ENCODE data around the gene PRRX1.

The PRRX1 gene

DNA sequence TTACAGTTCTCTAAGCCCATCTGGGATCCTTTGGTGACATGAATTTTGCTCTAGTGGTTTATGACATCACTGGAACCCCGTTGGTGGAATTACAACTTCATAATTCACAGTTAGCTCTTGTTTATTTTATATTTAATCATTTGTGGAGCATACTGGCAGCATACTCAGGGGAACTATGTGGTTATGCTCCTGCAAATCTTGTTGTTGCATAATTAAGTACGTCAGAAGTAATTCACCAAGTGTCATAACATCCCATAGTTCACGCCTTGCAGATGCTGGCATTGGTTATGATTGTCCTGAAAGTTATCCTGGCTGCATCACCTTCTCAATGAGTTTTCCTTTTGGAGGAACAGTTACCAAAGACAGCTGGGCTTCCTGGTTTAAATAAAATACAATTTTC, 16.5 kb downstream of the PRRX1 start:
- peaks cover 3% of the 10 kb centered on the region for H3K36me3 Mint-ChIP-seq (ENCODE audit: low read depth)
- H3K4me3 Mint-ChIP-seq = no peak overlapping the region
- no peaks in the 10 kb centered on the region for H3K27me3 Mint-ChIP-seq (ENCODE audit: low read depth)
- no peaks in the 10 kb centered on the region for H3K9me3 Mint-ChIP-seq
- TF ChIP-seq CTCF (IDR thresholded peaks at IDR 0.05; ENCODE audit: unreplicated experiment in 3 of 3) = no peak
- H3K4me1 Mint-ChIP-seq = peaks cover 64% of the 10 kb centered on the region
- H3K27ac Mint-ChIP-seq = peak overlapping the region in 2 of 3 experiments; percentile 17 to 37

DNA sequence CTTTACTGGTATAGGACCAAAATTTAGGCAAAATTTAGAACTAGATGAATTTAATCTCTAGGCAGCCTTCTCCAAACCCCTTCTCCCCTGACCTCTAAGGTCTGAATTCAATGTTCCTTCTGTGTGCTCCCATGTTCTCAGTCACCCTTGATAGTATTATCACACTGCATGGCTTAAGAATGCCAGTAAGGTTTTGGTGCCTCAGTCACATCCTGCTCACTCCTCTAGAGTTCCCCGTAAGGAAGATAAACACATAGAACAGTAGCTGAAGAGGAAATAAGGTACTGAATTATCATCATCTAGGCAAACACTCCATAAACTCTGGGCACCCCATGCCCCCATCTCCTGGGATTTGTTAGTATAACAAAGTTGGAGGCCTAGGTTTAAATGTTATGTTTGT, 18.2 kb downstream of the PRRX1 start:
- Mint-ChIP-seq H3K27ac (no peak overlapping the region), H3K4me1 (peaks cover 67% of the 10 kb centered on the region), H3K4me3 (no peak overlapping the region), H3K27me3 (ENCODE audit: low read depth) (no peaks in the 10 kb centered on the region), H3K9me3 (no peaks in the 10 kb centered on the region), H3K36me3 (ENCODE audit: low read depth) (peaks cover 3% of the 10 kb centered on the region)
- TF ChIP-seq CTCF (IDR thresholded peaks at IDR 0.05; ENCODE audit: unreplicated experiment in 3 of 3) = no peak

GRCh38 chr1:170682809-170683208, 18.9 kb downstream of the PRRX1 start:
- peaks cover 3% of the 10 kb centered on the region for H3K36me3 Mint-ChIP-seq (ENCODE audit: low read depth)
- no peaks in the 10 kb centered on the region for H3K27me3 Mint-ChIP-seq (ENCODE audit: low read depth)
- H3K4me3 Mint-ChIP-seq = no peak overlapping the region
- no peak for TF ChIP-seq CTCF (IDR thresholded peaks at IDR 0.05; ENCODE audit: unreplicated experiment in 3 of 3)
- H3K27ac Mint-ChIP-seq = peak overlapping the region in 2 of 3 experiments; percentile 4 to 11
- no peaks in the 10 kb centered on the region for H3K9me3 Mint-ChIP-seq
- H3K4me1 Mint-ChIP-seq = peaks cover 68% of the 10 kb centered on the region

- H3K9me3 Mint-ChIP-seq = no peaks in the 10 kb centered on the region
- peaks cover 3% of the 10 kb centered on the region for H3K36me3 Mint-ChIP-seq (ENCODE audit: low read depth)
- H3K27ac Mint-ChIP-seq = peak overlapping the region; percentile 9 to 28 (median 9)
- no peak for TF ChIP-seq CTCF (IDR thresholded peaks at IDR 0.05; ENCODE audit: unreplicated experiment in 3 of 3)
- H3K27me3 Mint-ChIP-seq (ENCODE audit: low read depth) = no peaks in the 10 kb centered on the region
- H3K4me1 Mint-ChIP-seq = peaks cover 63% of the 10 kb centered on the region
- no peak overlapping the region for H3K4me3 Mint-ChIP-seq
Measured at GRCh38 chr1:170685166-170685565, 21.2 kb downstream of the PRRX1 start.

- H3K9me3 Mint-ChIP-seq = no peaks in the 10 kb centered on the region
- no peaks in the 10 kb centered on the region for H3K27me3 Mint-ChIP-seq (ENCODE audit: low read depth)
- peaks cover 64% of the 10 kb centered on the region for H3K4me1 Mint-ChIP-seq
- H3K27ac Mint-ChIP-seq = peak overlapping the region; percentile 38 to 68 (median 57)
- no peak for TF ChIP-seq CTCF (IDR thresholded peaks at IDR 0.05; ENCODE audit: unreplicated experiment in 3 of 3)
- H3K36me3 Mint-ChIP-seq (ENCODE audit: low read depth) = peaks cover 2% of the 10 kb centered on the region
- H3K4me3 Mint-ChIP-seq = no peak overlapping the region
Measured at GRCh38 chr1:170686291-170686690, 22.4 kb downstream of the PRRX1 start.

GRCh38 chr1:170687621-170688020, 23.7 kb downstream of the PRRX1 start:
- peak overlapping the region in 2 of 3 experiments; percentile 13 to 19 for H3K4me3 Mint-ChIP-seq
- H3K27ac Mint-ChIP-seq = peak overlapping the region; percentile 38 to 77 (median 72)
- no peaks in the 10 kb centered on the region for H3K9me3 Mint-ChIP-seq
- no peaks in the 10 kb centered on the region for H3K27me3 Mint-ChIP-seq (ENCODE audit: low read depth)
- peaks cover 72% of the 10 kb centered on the region for H3K4me1 Mint-ChIP-seq
- no peaks in the 10 kb centered on the region for H3K36me3 Mint-ChIP-seq (ENCODE audit: low read depth)
- no peak for TF ChIP-seq CTCF (IDR thresholded peaks at IDR 0.05; ENCODE audit: unreplicated experiment in 3 of 3)
